Measurements from ENCODE around the gene TNFAIP2. TPM values are rescaled to one million over a fixed set of nuclear protein-coding genes. Genes with fewer than 3 reads are reported as not detected.

The TNFAIP2 gene
- total and polyA plus RNA-seq, 9 of the 15 experiments (the other 6 are each of a cell fraction or from before 2014, with no cell fraction given) = 22.6 to 68.6 (median 44.6) TPM

DNA sequence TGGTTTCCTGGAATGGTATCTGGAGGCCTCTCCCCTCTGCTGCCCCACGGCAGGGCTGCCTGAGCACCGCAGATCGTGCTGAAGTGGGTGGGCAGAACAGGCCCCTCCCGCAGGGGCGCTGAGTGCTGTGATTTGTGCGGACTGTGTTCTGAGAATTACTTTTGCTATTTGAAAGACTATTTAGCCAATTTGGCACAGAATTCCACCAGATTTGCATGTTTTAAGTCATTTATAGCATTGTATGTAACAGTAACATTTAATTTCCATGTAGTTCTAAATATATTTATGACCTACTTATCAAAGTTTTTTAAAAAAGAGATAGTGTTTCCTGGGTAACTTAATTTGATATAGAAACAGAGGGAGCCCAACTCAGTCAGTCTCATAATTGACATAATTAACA is 55.3 kb downstream of the TNFAIP2 start (continued):
- TF ChIP-seq, protein P1, sequence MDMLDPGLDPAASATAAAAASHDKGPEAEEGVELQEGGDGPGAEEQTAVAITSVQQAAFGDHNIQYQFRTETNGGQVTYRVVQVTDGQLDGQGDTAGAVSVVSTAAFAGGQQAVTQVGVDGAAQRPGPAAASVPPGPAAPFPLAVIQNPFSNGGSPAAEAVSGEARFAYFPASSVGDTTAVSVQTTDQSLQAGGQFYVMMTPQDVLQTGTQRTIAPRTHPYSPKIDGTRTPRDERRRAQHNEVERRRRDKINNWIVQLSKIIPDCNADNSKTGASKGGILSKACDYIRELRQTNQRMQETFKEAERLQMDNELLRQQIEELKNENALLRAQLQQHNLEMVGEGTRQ (CRISPR knock-in tag; IDR thresholded peaks at IDR 0.05) = no peak
- no peak for TF ChIP-seq RBFOX2 (IDR thresholded peaks at IDR 0.05; ENCODE audit: low read depth, low read length)
- TF ChIP-seq ILF3 (IDR thresholded peaks at IDR 0.05; ENCODE audit: borderline replicate concordance) = no peak
- no peak for TF ChIP-seq MXI1 (IDR thresholded peaks at IDR 0.05; ENCODE audit: low read depth, low read length)
- TF ChIP-seq MGA (IDR thresholded peaks at IDR 0.05) = no peak
- TF ChIP-seq, protein P2, sequence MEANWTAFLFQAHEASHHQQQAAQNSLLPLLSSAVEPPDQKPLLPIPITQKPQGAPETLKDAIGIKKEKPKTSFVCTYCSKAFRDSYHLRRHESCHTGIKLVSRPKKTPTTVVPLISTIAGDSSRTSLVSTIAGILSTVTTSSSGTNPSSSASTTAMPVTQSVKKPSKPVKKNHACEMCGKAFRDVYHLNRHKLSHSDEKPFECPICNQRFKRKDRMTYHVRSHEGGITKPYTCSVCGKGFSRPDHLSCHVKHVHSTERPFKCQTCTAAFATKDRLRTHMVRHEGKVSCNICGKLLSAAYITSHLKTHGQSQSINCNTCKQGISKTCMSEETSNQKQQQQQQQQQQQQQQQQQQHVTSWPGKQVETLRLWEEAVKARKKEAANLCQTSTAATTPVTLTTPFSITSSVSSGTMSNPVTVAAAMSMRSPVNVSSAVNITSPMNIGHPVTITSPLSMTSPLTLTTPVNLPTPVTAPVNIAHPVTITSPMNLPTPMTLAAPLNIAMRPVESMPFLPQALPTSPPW (CRISPR knock-in tag; IDR thresholded peaks at IDR 0.05) = no peak
- TF ChIP-seq, protein P3, sequence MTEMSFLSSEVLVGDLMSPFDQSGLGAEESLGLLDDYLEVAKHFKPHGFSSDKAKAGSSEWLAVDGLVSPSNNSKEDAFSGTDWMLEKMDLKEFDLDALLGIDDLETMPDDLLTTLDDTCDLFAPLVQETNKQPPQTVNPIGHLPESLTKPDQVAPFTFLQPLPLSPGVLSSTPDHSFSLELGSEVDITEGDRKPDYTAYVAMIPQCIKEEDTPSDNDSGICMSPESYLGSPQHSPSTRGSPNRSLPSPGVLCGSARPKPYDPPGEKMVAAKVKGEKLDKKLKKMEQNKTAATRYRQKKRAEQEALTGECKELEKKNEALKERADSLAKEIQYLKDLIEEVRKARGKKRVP (CRISPR knock-in tag; IDR thresholded peaks at IDR 0.05) = no peak
- no peak for TF ChIP-seq PML (IDR thresholded peaks at IDR 0.05; ENCODE audit: low read length)

All from K562 (cell line).